Upper lobe of left lung (tissue), 6 donors: Measurements from ENCODE around the gene ADGRF1. TPM values are rescaled to one million over a fixed set of nuclear protein-coding genes. Genes with fewer than 3 reads are reported as not detected.

Experiments
- ATAC-seq, 2 donors: fragments of 200-7000 bp; cut with Tn5 transposase; one replicate each; pipeline ENCODE4 v1.9.1; 2022; ENCODE audit warnings: mild to moderate bottlenecking in 2 of 2, moderate library complexity in 2 of 2; ENCODE audit not compliant: low FRiP score in 2 of 2
- DNase-seq, 2 donors: peaks; one replicate each; pipeline ENCODE4 v3.0.0-alpha.2; 2019 to 2020
- H3K27ac ChIP-seq, 4 donors: fragments of 200-600 bp; sonication (generic); one replicate each; pipeline ENCODE4 v1.5.1; 2016 to 2019
- H3K27me3 ChIP-seq, 4 donors: fragments of 200-600 bp; sonication (generic); one replicate each; pipeline ENCODE4 v1.5.1; 2017 to 2019
- H3K36me3 ChIP-seq, 4 donors: fragments of 200-600 bp; sonication (generic); one replicate each; pipeline ENCODE4 v1.5.1; 2016 to 2019
- H3K4me1 ChIP-seq, 4 donors: fragments of 200-600 bp; sonication (generic); one replicate each; pipeline ENCODE4 v1.5.1; 2018 to 2019
- H3K4me3 ChIP-seq, 4 donors: fragments of 200-600 bp; sonication (generic); one replicate each; pipeline ENCODE4 v1.5.1; 2017 to 2019; ENCODE audit warnings: mild to moderate bottlenecking in 2 of 4, moderate library complexity in 1 of 4
- H3K9me3 ChIP-seq, 4 donors: fragments of 200-600 bp; sonication (generic); one replicate each; pipeline ENCODE4 v1.5.1; 2018 to 2019
- CTCF ChIP-seq, 6 experiments: fragments of 450-650 bp in 4 of 6; fragments of 200-600 bp in 2 of 6; sonication (generic) in 2 of 6; IDR thresholded peaks; one replicate each; pipeline ENCODE4 v1.5.1; 2016 to 2019; ENCODE audit warnings: antibody characterized with exemption in 6 of 6
- EP300 ChIP-seq, 4 donors: sonication (generic); formaldehyde crosslinking; IDR thresholded peaks; one replicate each; pipeline ENCODE4 v1.5.1; 2017; ENCODE audit warnings: antibody characterized with exemption in 4 of 4, control low read depth in 2 of 4
- POLR2A ChIP-seq, 4 donors: fragments of 450-650 bp; IDR thresholded peaks; one replicate each; pipeline ENCODE4 v1.5.1; 2016 to 2017; ENCODE audit warnings: antibody characterized with exemption in 4 of 4, mild to moderate bottlenecking in 2 of 4
- POLR2AphosphoS5 ChIP-seq, 2 donors: sonication (generic); formaldehyde crosslinking; IDR thresholded peaks; one replicate each; pipeline ENCODE4 v1.5.1; 2017; ENCODE audit warnings: antibody characterized with exemption in 2 of 2
- WGBS, 2 donors: methylation state at CpG; one replicate each; pipeline ENCODE4 v1.1.5; 2017 to 2018; 5-methylcytosine and 5-hydroxymethylcytosine counted together
- total RNA-seq, 6 donors: library from RNA; depleted of rRNA in 4 of 6; stranded (reverse); fragments of >200 nt in 4 of 6; gene quantifications; one replicate each; pipeline versions ENCODE4 v1.1.0 to v1.2.1, GENCODE V29; 2016 to 2021
- donor health status: DM: no; HTN: no; CAD: no; lungs with moderate emphysema.
- donor health status: DM: no; HTN: yes; CAD: no; lungs with severe emphysema.

The ADGRF1 gene
- total RNA-seq, 6 donors from 2014 or later = 2.3 to 10.3 (median 7.5) TPM

- H3K9me3 ChIP-seq = no peaks in the 10 kb centered on the region
- peak in 1 of 2 donors; percentile 9 for ATAC-seq
- no peak for DNase-seq
- TF ChIP-seq CTCF (IDR thresholded peaks at IDR 0.05) (no peak), EP300 (IDR thresholded peaks at IDR 0.05) (no peak), POLR2A (IDR thresholded peaks at IDR 0.05) (no peak), POLR2AphosphoS5 (IDR thresholded peaks at IDR 0.05) (no peak)
- 49 to 56% methylated on average over 2 to 3 of the region's 3 CpGs for WGBS, 2 donors
- H3K4me1 ChIP-seq = peaks cover 6 to 17% (median 12%) of the 10 kb centered on the region in 4 donors
- no peaks in the 10 kb centered on the region for H3K36me3 ChIP-seq
- H3K27me3 ChIP-seq = no peaks in the 10 kb centered on the region
- H3K27ac ChIP-seq = peak overlapping the region in 3 of 4 donors; percentile 20 to 43 (median 32)
- H3K4me3 ChIP-seq = no peak overlapping the region
Observed at GRCh38 chr6:47047097-47047478, 5.0 kb upstream of the ADGRF1 start.

GRCh38 chr6:47044397-47044796 is 2.3 kb upstream of the ADGRF1 start:
- no peak for TF ChIP-seq POLR2A (IDR thresholded peaks at IDR 0.05)
- TF ChIP-seq CTCF (IDR thresholded peaks at IDR 0.05) = no peak
- no peak for TF ChIP-seq POLR2AphosphoS5 (IDR thresholded peaks at IDR 0.05)
- TF ChIP-seq EP300 (IDR thresholded peaks at IDR 0.05) = peak in 1 of 4 donors; percentile 62
- Histone ChIP-seq H3K4me1 (peaks cover 6 to 17% (median 12%) of the 10 kb centered on the region in 4 donors), H3K9me3 (no peaks in the 10 kb centered on the region), H3K27ac (peak overlapping the region; percentile 0 to 50 (median 40)), H3K27me3 (no peaks in the 10 kb centered on the region), H3K36me3 (no peaks in the 10 kb centered on the region), H3K4me3 (no peak overlapping the region)
- peak in 1 of 2 donors; percentile 42 for DNase-seq
- 25 to 30% methylated on average over 5 of the region's 5 CpGs for WGBS, 2 donors
- ATAC-seq = peak; percentile 29 to 69

DNA sequence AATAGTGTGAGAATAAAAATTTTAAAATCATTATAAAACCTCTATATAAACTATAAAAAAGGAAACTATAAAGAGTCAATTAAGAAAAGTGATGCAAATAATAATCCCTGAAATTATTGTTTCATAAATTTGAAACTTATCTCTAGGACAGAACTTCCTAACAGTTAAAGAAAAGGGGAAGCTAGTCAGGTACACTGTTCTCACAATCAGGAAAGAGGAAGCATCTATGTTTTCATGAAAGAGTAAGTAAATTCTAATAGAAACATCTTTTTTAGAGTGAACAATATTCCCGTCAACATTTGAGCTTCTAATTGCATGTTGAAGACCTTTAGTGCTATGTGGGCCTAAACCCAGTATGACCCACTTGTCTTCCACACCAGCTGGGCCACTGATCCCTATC is 1.2 kb upstream of the ADGRF1 start:
- TF ChIP-seq POLR2A (IDR thresholded peaks at IDR 0.05) = no peak
- no peaks in the 10 kb centered on the region for H3K9me3 ChIP-seq
- no peaks in the 10 kb centered on the region for H3K36me3 ChIP-seq
- peaks cover 6 to 17% (median 12%) of the 10 kb centered on the region in 4 donors for H3K4me1 ChIP-seq
- no peak for DNase-seq
- no peaks in the 10 kb centered on the region for H3K27me3 ChIP-seq
- 58 to 85% methylated on average over 1 of the region's 1 CpG for WGBS, 2 donors
- H3K27ac ChIP-seq = peak overlapping the region in 1 of 4 donors; percentile 43
- ATAC-seq = no peak
- no peak overlapping the region for H3K4me3 ChIP-seq

- TF ChIP-seq EP300 (IDR thresholded peaks at IDR 0.05) = no peak
- TF ChIP-seq CTCF (IDR thresholded peaks at IDR 0.05) = no peak
- TF ChIP-seq POLR2A (IDR thresholded peaks at IDR 0.05) = no peak
- no peak for TF ChIP-seq POLR2AphosphoS5 (IDR thresholded peaks at IDR 0.05)
- 67 to 77% methylated on average over 2 of the region's 2 CpGs for WGBS, 2 donors
- H3K9me3 ChIP-seq = no peaks in the 10 kb centered on the region
- H3K36me3 ChIP-seq = no peaks in the 10 kb centered on the region
- no peaks in the 10 kb centered on the region for H3K27me3 ChIP-seq
- peak overlapping the region in 2 of 4 donors; percentile 5 to 19 for H3K4me3 ChIP-seq
- ATAC-seq (no peak), DNase-seq (no peak)
- H3K27ac ChIP-seq = peak overlapping the region in 1 of 4 donors; percentile 3
- peaks cover 0 to 7% (median 3%) of the 10 kb centered on the region in 4 donors for H3K4me1 ChIP-seq
Observed at GRCh38 chr6:47041741-47042140, 391 bp downstream of the ADGRF1 start.

DNA sequence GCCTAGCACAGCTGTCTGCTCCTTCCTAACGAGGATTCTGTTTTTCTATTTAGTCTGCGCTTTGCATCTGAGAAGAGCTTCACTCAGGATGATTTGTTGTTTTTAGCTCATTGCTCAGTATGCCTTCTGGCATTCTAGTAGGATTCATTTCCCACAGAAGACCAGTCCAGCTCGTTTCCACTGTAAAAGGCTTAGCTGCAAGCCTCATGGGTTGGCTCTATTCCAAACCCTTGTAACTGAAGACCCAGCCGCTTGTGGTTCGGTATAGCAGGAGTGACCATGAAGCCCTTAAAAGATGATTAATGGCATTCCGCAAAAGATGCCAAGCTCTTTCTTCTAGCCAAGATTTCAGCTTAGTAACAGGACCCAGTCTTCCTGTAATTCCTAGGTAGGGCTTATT is 7.2 kb downstream of the ADGRF1 start:
- WGBS, 2 donors = 9 to 17% methylated on average over 6 of the region's 6 CpGs
- H3K36me3 ChIP-seq = no peaks in the 10 kb centered on the region
- DNase-seq (peak in 1 of 2 donors; percentile 54), ATAC-seq (peak in 1 of 2 donors; percentile 46)
- H3K4me3 ChIP-seq = no peak overlapping the region
- H3K9me3 ChIP-seq = no peaks in the 10 kb centered on the region
- peak overlapping the region in 3 of 4 donors; percentile 28 to 54 (median 44) for H3K27ac ChIP-seq
- H3K4me1 ChIP-seq = peaks cover 14 to 28% (median 15%) of the 10 kb centered on the region in 4 donors
- no peak for TF ChIP-seq EP300 (IDR thresholded peaks at IDR 0.05)
- TF ChIP-seq POLR2AphosphoS5 (IDR thresholded peaks at IDR 0.05) = no peak
- no peaks in the 10 kb centered on the region for H3K27me3 ChIP-seq

DNA sequence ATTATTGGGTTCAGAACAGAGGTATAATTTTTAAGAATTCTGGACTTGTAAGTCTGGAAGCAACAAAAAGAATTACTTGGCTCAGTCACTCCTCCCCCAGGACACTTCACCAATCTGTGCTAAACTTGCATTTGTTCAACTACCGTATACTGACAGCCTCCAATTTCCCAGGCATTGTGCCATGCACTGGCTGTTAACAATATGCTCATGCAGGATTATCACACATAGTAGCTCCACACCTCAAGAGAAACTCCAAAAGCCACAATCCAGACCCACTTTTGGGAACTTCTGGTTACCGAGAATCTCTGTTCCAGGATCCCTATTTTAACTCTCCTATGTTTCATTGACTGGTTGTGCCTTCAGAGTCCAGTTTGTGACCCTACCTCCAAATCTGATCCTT is 7.7 kb downstream of the ADGRF1 start:
- Histone ChIP-seq H3K4me3 (no peak overlapping the region), H3K4me1 (peaks cover 14 to 30% (median 15%) of the 10 kb centered on the region in 4 donors), H3K27ac (peak overlapping the region in 3 of 4 donors; percentile 28 to 54 (median 44)), H3K36me3 (no peaks in the 10 kb centered on the region), H3K9me3 (no peaks in the 10 kb centered on the region), H3K27me3 (no peaks in the 10 kb centered on the region)
- WGBS, 2 donors = 41 to 43% methylated on average over 2 of the region's 2 CpGs
- DNase-seq (no peak), ATAC-seq (peak in 1 of 2 donors; percentile 30)
- TF ChIP-seq POLR2A (IDR thresholded peaks at IDR 0.05) = no peak
- no peak for TF ChIP-seq CTCF (IDR thresholded peaks at IDR 0.05)
- no peak for TF ChIP-seq EP300 (IDR thresholded peaks at IDR 0.05)
- TF ChIP-seq POLR2AphosphoS5 (IDR thresholded peaks at IDR 0.05) = no peak
